Measurements from ENCODE around the gene RAD18. TPM values are rescaled to one million over a fixed set of nuclear protein-coding genes. Genes with fewer than 3 reads are reported as not detected.

Gene RAD18
- total RNA-seq, 4 donors from 2014 or later: 2.5 to 11.0 (median 7.1) TPM

- intact Hi-C loops (cut with DNase I): no loop called here
- TF ChIP-seq POLR2A (IDR thresholded peaks at IDR 0.05): no peak
- no peak for TF ChIP-seq CTCF (IDR thresholded peaks at IDR 0.05)
Measured at GRCh38 chr3:8868996-8869395, 94.3 kb downstream of the RAD18 start.

GRCh38 chr3:8867646-8868045, 95.6 kb downstream of the RAD18 start:
- WGBS, 2 donors: 74 to 78% methylated on average over 3 of the region's 3 CpGs
- H3K27me3 ChIP-seq: no peaks in the 10 kb centered on the region
- H3K9me3 ChIP-seq: no peaks in the 10 kb centered on the region
- intact Hi-C loops (cut with DNase I): no loop called here
- H3K4me1 ChIP-seq: no peaks in the 10 kb centered on the region
- no peak overlapping the region for H3K4me3 ChIP-seq
- H3K36me3 ChIP-seq: no peaks in the 10 kb centered on the region
- DNase-seq: no peak
- H3K27ac ChIP-seq: no peak overlapping the region
- TF ChIP-seq CTCF (IDR thresholded peaks at IDR 0.05): no peak
- TF ChIP-seq POLR2A (IDR thresholded peaks at IDR 0.05): no peak

More at GRCh38 chr3:8868996-8869395, 94.3 kb downstream of the RAD18 start:
- H3K9me3 ChIP-seq: no peaks in the 10 kb centered on the region
- H3K4me1 ChIP-seq: no peaks in the 10 kb centered on the region
- no peak overlapping the region for H3K4me3 ChIP-seq
- no peaks in the 10 kb centered on the region for H3K36me3 ChIP-seq
- no peak for DNase-seq
- H3K27ac ChIP-seq: no peak overlapping the region
- H3K27me3 ChIP-seq: no peaks in the 10 kb centered on the region
- 68 to 82% methylated on average over 3 of the region's 3 CpGs for WGBS, 2 donors

- H3K4me3 ChIP-seq: no peak overlapping the region
- WGBS, 2 donors: 95 to 98% methylated on average over 4 of the region's 4 CpGs
- H3K4me1 ChIP-seq: no peaks in the 10 kb centered on the region
- no peak for DNase-seq
- no peak overlapping the region for H3K27ac ChIP-seq
- intact Hi-C loops (cut with DNase I): no loop called here
- TF ChIP-seq CTCF (IDR thresholded peaks at IDR 0.05): no peak
- no peak for TF ChIP-seq POLR2A (IDR thresholded peaks at IDR 0.05)
- H3K36me3 ChIP-seq: no peaks in the 10 kb centered on the region
- no peaks in the 10 kb centered on the region for H3K27me3 ChIP-seq
- no peaks in the 10 kb centered on the region for H3K9me3 ChIP-seq
Measured at GRCh38 chr3:8865697-8866096, 97.6 kb downstream of the RAD18 start.

- Histone ChIP-seq H3K36me3 (no peaks in the 10 kb centered on the region), H3K4me1 (no peaks in the 10 kb centered on the region), H3K9me3 (no peaks in the 10 kb centered on the region), H3K27me3 (no peaks in the 10 kb centered on the region), H3K27ac (no peak overlapping the region), H3K4me3 (no peak overlapping the region)
- DNase-seq: no peak
- WGBS, 2 donors: 73 to 86% methylated on average over 15 to 16 of the region's 16 CpGs
- no peak for TF ChIP-seq CTCF (IDR thresholded peaks at IDR 0.05)
- no peak for TF ChIP-seq POLR2A (IDR thresholded peaks at IDR 0.05)
- intact Hi-C loops (cut with DNase I): no loop called here
Measured at GRCh38 chr3:8864402-8865350, 98.6 kb downstream of the RAD18 start.

- TF ChIP-seq CTCF (IDR thresholded peaks at IDR 0.05): no peak
- TF ChIP-seq POLR2A (IDR thresholded peaks at IDR 0.05): no peak
- no peaks in the 10 kb centered on the region for H3K36me3 ChIP-seq
- intact Hi-C loops (cut with DNase I): no loop called here
- no peaks in the 10 kb centered on the region for H3K27me3 ChIP-seq
- no peak for DNase-seq
- H3K9me3 ChIP-seq: no peaks in the 10 kb centered on the region
- no peaks in the 10 kb centered on the region for H3K4me1 ChIP-seq
- H3K4me3 ChIP-seq: no peak overlapping the region
- H3K27ac ChIP-seq: no peak overlapping the region
- WGBS, 2 donors: 88 to 94% methylated on average over 4 of the region's 4 CpGs
Measured at GRCh38 chr3:8863891-8864290, 99.4 kb downstream of the RAD18 start.
